ENCODE data around the gene CDC42EP5.
A peak's percentile ranks its signal among the peaks of the same experiment; 100 is the strongest.

The CDC42EP5 gene

GRCh38 chr19:54418030-54418929 is 54.8 kb downstream of the CDC42EP5 start:
- H3K27ac ChIP-seq (ENCODE audit: low read length): no peak overlapping the region
- DNase-seq (ENCODE audit: low read depth, low spot score): no peak
- H3K4me1 ChIP-seq (ENCODE audit: control insufficient read depth, insufficient read depth, low read length): peaks cover 15% of the 10 kb centered on the region
- no peaks in the 10 kb centered on the region; the same call in 1 of the 2 replicates for H3K36me3 ChIP-seq (ENCODE audit: control insufficient read depth, insufficient read depth, low read length)
- WGBS (ENCODE audit: insufficient coverage, insufficient read length): no CpG with 5 or more reads among the region's 25 CpGs
- H3K9me3 ChIP-seq (ENCODE audit: control insufficient read depth, insufficient read depth, low read length): peaks cover 1% of the 10 kb centered on the region; the same call in 1 of the 2 replicates
- no peak overlapping the region for H3K4me3 ChIP-seq (ENCODE audit: low read length)
- peaks cover 4% of the 10 kb centered on the region; the same call in 1 of the 2 replicates for H3K27me3 ChIP-seq (ENCODE audit: control insufficient read depth, insufficient read depth, low read length)

DNA sequence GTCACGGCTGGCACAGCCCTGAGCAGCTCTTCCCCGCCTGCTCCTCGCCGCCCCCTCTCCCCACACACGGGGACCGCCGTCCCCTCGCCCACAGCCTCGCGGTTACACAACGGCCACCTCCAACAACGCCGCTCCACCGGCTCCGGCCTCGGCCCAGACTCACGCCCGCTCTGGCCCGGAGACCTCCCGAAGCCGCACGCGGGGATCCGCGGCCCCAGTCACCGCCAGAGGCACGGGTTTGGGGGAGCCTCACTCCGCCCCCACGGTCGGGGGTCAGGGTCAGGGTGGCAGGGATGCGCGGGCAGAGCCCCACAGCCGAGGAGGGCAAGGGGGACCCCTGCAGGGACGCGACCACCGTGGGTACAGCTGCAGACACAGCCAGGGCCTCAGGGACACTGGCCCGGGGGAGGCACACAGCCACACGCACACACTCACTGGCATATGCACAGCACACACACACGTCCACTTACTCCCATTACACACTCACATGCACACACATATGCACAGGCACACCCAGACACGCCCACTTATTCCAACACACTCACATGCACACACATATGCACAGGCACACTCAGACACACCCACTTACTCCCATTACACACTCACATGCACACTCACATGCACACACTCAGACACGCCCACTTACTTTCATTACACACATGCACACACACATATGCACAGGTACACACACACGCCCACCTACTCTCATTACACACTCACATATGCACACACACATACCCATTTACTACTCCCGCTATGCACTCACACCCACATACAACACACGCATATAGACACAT is 56.2 kb downstream of the CDC42EP5 start:
- DNase-seq (ENCODE audit: low read depth, low spot score): no peak
- no peaks in the 10 kb centered on the region for H3K36me3 ChIP-seq (ENCODE audit: control insufficient read depth, insufficient read depth, low read length)
- H3K27me3 ChIP-seq (ENCODE audit: control insufficient read depth, insufficient read depth, low read length): peaks cover 4% of the 10 kb centered on the region; the same call in 1 of the 2 replicates
- H3K4me1 ChIP-seq (ENCODE audit: control insufficient read depth, insufficient read depth, low read length): peaks cover 10% of the 10 kb centered on the region
- WGBS (ENCODE audit: insufficient coverage, insufficient read length): 100% methylated on average over 3 of the region's 44 CpGs
- H3K9me3 ChIP-seq (ENCODE audit: control insufficient read depth, insufficient read depth, low read length): peaks cover 1% of the 10 kb centered on the region; the same call in 1 of the 2 replicates
- no peak overlapping the region; the same call in 1 of the 2 replicates for H3K4me3 ChIP-seq (ENCODE audit: low read length)
- no peak overlapping the region for H3K27ac ChIP-seq (ENCODE audit: low read length)

GRCh38 chr19:54415901-54416673 is 57.0 kb downstream of the CDC42EP5 start:
- Histone ChIP-seq H3K4me3 (ENCODE audit: low read length) (peak overlapping the region; percentile 60; the same call in 1 of the 2 replicates), H3K27me3 (ENCODE audit: control insufficient read depth, insufficient read depth, low read length) (peaks cover 4% of the 10 kb centered on the region; the same call in 1 of the 2 replicates), H3K27ac (ENCODE audit: low read length) (no peak overlapping the region), H3K4me1 (ENCODE audit: control insufficient read depth, insufficient read depth, low read length) (peaks cover 4% of the 10 kb centered on the region; the same call in 1 of the 2 replicates), H3K9me3 (ENCODE audit: control insufficient read depth, insufficient read depth, low read length) (peaks cover 1% of the 10 kb centered on the region; the same call in 1 of the 2 replicates), H3K36me3 (ENCODE audit: control insufficient read depth, insufficient read depth, low read length) (no peaks in the 10 kb centered on the region)
- no peak for DNase-seq (ENCODE audit: low read depth, low spot score)
- no CpG with 5 or more reads among the region's 28 CpGs for WGBS (ENCODE audit: insufficient coverage, insufficient read length)

- peaks cover 4% of the 10 kb centered on the region; the same call in 1 of the 2 replicates for H3K4me1 ChIP-seq (ENCODE audit: control insufficient read depth, insufficient read depth, low read length)
- H3K4me3 ChIP-seq (ENCODE audit: low read length): peak within 1 kb of the TSS; percentile 60; the same call in 1 of the 2 replicates
- peaks cover 1% of the 10 kb centered on the region; the same call in 1 of the 2 replicates for H3K9me3 ChIP-seq (ENCODE audit: control insufficient read depth, insufficient read depth, low read length)
- peaks cover 4% of the 10 kb centered on the region; the same call in 1 of the 2 replicates for H3K27me3 ChIP-seq (ENCODE audit: control insufficient read depth, insufficient read depth, low read length)
- WGBS (ENCODE audit: insufficient coverage, insufficient read length): no CpG with 5 or more reads among the region's 68 CpGs
- no peaks in the 10 kb centered on the region for H3K36me3 ChIP-seq (ENCODE audit: control insufficient read depth, insufficient read depth, low read length)
- H3K27ac ChIP-seq (ENCODE audit: low read length): no peak within 1 kb of the TSS
- DNase-seq (ENCODE audit: low read depth, low spot score): no peak
These were observed 57.7 kb downstream of the CDC42EP5 start, which contains the start of gene TTYH1 for GRCh38 chr19:54415208-54415900. TSS of gene TTYH1 (plus strand) at chr19:54415464. CDS start at chr19:54415553, 89 bp downstream.

Measured in iPS DF 6.9 (cell line).